Thyroid gland (tissue), 4 donors: ENCODE data around the gene RPTOR. TPM values are rescaled to one million over a fixed set of nuclear protein-coding genes. Genes with fewer than 3 reads are reported as not detected.

ENCODE experiments used
- DNase-seq, 2 donors: peaks; one replicate each; pipeline ENCODE4 v3.0.0-alpha.2; 2019
- H3K27ac ChIP-seq, 3 donors: fragments of 200-600 bp; sonication (generic); 1 replicate in 2 of 3; 2 replicates in 1 of 3; pipeline ENCODE4 v1.5.1; 2016 to 2019; ENCODE audit warnings: mild to moderate bottlenecking in 1 of 3, moderate library complexity in 1 of 3
- H3K27me3 ChIP-seq: fragments of 200-600 bp; sonication (generic); one replicate; pipeline ENCODE4 v1.5.1; 2019
- H3K36me3 ChIP-seq, 2 donors: fragments of 200-600 bp; sonication (generic); one replicate each; pipeline ENCODE4 v1.5.1; 2016 to 2019
- H3K4me1 ChIP-seq, 2 donors: fragments of 200-600 bp; sonication (generic); one replicate each; pipeline ENCODE4 v1.5.1; 2017 to 2019
- H3K4me3 ChIP-seq, 3 donors: fragments of 200-600 bp; sonication (generic); replicated peaks in 1 of 3; 1 replicate in 2 of 3; 2 replicates in 1 of 3; pipeline ENCODE4 v1.5.1; 2016; ENCODE audit warnings: mild to moderate bottlenecking in 1 of 3
- H3K9me3 ChIP-seq: fragments of 200-600 bp; sonication (generic); one replicate; pipeline ENCODE4 v1.5.1; 2017
- POLR2A ChIP-seq, 2 donors: fragments of 450-650 bp; IDR thresholded peaks; one replicate each; pipeline ENCODE4 v1.6.1; 2017; ENCODE audit warnings: antibody characterized with exemption in 2 of 2, mild to moderate bottlenecking in 2 of 2, moderate library complexity in 1 of 2
- WGBS, 2 donors: methylation state at CpG; one replicate each; pipeline ENCODE4 v1.1.5; 2017; 5-methylcytosine and 5-hydroxymethylcytosine counted together
- intact Hi-C: fragments of 100-400 bp; cut with DNase I; formaldehyde crosslinking; loops from one replicate; pipeline ENCODE4 v1.15.1; 2023
- total RNA-seq, 4 donors: library from RNA; depleted of rRNA; stranded (reverse); fragments of >200 nt; gene quantifications; one replicate each; pipeline ENCODE4 v1.2.3, GENCODE V29; 2016
- TF ChIP-seq, protein P1 (sequence below), 6 experiments: fragments of 200-600 bp in 3 of 6; fragments of 450-650 bp in 3 of 6; sonication (generic) in 3 of 6; IDR thresholded peaks; one replicate each; pipeline ENCODE4 v1.5.1; 2016 to 2019; ENCODE audit warnings: antibody characterized with exemption in 6 of 6, mild to moderate bottlenecking in 2 of 6, inconsistent platforms in 1 of 6, moderate library complexity in 1 of 6

The RPTOR gene
- total RNA-seq, 4 donors from 2014 or later, result 24.2 to 58.1 (median 34.5) TPM

- intact Hi-C loops, result no loop called here
- Histone ChIP-seq H3K27me3 (no peaks in the 10 kb centered on the region), H3K27ac (no peak overlapping the region), H3K36me3 (no peaks in the 10 kb centered on the region), H3K9me3 (no peaks in the 10 kb centered on the region), H3K4me1 (peaks cover 11 to 16% of the 10 kb centered on the region in 2 donors), H3K4me3 (no peak overlapping the region)
- no peak for TF ChIP-seq POLR2A (IDR thresholded peaks at IDR 0.05)
- TF ChIP-seq, protein P1, sequence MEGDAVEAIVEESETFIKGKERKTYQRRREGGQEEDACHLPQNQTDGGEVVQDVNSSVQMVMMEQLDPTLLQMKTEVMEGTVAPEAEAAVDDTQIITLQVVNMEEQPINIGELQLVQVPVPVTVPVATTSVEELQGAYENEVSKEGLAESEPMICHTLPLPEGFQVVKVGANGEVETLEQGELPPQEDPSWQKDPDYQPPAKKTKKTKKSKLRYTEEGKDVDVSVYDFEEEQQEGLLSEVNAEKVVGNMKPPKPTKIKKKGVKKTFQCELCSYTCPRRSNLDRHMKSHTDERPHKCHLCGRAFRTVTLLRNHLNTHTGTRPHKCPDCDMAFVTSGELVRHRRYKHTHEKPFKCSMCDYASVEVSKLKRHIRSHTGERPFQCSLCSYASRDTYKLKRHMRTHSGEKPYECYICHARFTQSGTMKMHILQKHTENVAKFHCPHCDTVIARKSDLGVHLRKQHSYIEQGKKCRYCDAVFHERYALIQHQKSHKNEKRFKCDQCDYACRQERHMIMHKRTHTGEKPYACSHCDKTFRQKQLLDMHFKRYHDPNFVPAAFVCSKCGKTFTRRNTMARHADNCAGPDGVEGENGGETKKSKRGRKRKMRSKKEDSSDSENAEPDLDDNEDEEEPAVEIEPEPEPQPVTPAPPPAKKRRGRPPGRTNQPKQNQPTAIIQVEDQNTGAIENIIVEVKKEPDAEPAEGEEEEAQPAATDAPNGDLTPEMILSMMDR (IDR thresholded peaks at IDR 0.05), result no peak
- WGBS, 2 donors, result 85% methylated on average over 5 of the region's 5 CpGs
- no peak for DNase-seq
Measured at GRCh38 chr17:80564545-80564944, 19.9 kb downstream of the RPTOR start.

DNA sequence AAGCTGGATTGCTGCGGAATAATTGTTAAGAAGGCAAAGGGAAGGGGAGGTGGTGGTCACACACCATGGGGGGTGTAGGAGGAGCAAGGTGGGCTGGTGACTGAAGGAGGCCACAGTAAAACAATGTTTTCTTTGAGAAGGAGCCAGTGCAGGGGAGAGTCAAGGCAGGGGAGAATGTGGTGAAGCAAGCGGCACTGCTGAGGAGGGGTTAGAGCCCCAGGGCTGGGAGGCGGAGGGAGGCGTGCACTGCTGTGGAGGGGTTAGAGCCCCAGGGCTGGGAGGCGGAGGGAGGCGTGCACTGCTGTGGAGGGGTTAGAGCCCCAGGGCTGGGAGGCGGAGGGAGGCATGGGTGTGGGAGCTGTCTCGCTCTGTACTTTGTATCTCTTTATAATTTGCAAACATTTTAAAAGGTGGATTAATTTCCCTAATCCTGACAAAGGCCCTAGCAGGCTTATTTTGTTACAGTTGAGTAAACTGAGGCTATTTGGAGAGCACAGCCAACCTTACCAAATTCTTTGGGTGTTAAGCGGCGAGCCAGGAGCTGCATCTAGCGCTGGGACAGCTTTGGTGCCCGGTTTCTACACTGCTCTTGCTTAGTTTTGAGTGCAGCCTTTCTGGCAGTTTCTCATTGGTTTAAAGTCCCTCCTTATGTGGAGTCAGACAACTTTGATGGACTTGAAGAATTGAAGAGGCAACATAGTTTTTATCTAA lies 20.9 kb downstream of the RPTOR start:
- peak overlapping the region; percentile 20 to 42 (median 30) for H3K27ac ChIP-seq
- 47 to 48% methylated on average over 12 of the region's 12 CpGs for WGBS, 2 donors
- H3K27me3 ChIP-seq, result no peaks in the 10 kb centered on the region
- intact Hi-C loops, result no loop called here
- peak; percentile 38 to 58 for DNase-seq
- peaks cover 16 to 17% of the 10 kb centered on the region in 2 donors for H3K4me1 ChIP-seq
- H3K9me3 ChIP-seq, result no peaks in the 10 kb centered on the region
- H3K4me3 ChIP-seq, result no peak overlapping the region
- no peak for TF ChIP-seq POLR2A (IDR thresholded peaks at IDR 0.05)
- TF ChIP-seq, protein P1 (IDR thresholded peaks at IDR 0.05), result no peak
- H3K36me3 ChIP-seq, result no peaks in the 10 kb centered on the region

DNA sequence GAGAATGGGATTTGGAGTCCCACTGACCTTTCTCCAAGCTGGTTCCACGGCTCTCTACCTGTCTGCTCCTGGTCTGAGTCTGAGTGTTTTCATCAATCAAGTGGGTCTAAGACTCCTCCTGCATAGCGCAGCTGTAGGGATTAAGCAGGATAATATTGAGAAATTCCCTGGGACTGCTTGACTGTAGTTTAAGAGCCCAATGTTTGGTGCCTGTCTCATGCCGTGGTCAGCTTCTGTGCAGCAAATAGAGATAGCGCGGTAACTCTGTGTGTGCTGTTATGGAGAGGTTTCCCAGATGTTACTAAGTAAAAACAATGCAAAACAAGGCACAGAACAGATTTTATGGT lies 21.4 kb downstream of the RPTOR start:
- no peak overlapping the region for H3K4me3 ChIP-seq
- no peaks in the 10 kb centered on the region for H3K36me3 ChIP-seq
- H3K9me3 ChIP-seq, result no peaks in the 10 kb centered on the region
- H3K4me1 ChIP-seq, result peaks cover 16 to 17% of the 10 kb centered on the region in 2 donors
- peak overlapping the region in 2 of 3 donors; percentile 30 to 42 for H3K27ac ChIP-seq
- intact Hi-C loops, result no loop called here
- no peak for TF ChIP-seq POLR2A (IDR thresholded peaks at IDR 0.05)
- TF ChIP-seq, protein P1 (IDR thresholded peaks at IDR 0.05), result no peak
- H3K27me3 ChIP-seq, result no peaks in the 10 kb centered on the region
- no peak for DNase-seq
- 56 to 60% methylated on average over 5 of the region's 5 CpGs for WGBS, 2 donors

DNA sequence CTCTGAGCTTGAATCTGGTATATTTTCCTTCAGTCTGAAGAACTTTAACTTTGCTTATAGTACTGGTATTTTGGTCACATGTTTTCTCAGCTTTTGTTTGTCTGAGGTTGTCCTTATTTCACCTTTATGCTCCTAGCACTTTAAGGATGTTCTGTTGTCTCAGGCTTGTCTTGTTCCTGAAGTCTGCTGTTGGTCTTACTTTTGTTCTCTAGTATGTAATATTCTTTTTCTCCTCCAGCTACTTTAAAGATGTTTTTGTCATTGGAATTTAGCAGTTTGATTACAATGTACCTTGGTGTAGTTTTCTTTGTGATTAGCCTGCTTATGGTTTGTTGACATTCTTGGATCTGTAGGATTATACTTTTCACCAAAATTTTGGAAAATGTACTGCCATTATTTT lies 23.6 kb downstream of the RPTOR start:
- TF ChIP-seq, protein P1 (IDR thresholded peaks at IDR 0.05), result no peak
- TF ChIP-seq POLR2A (IDR thresholded peaks at IDR 0.05), result no peak
- Histone ChIP-seq H3K4me1 (peaks cover 16 to 17% of the 10 kb centered on the region in 2 donors), H3K36me3 (no peaks in the 10 kb centered on the region), H3K9me3 (no peaks in the 10 kb centered on the region), H3K27me3 (no peaks in the 10 kb centered on the region), H3K27ac (no peak overlapping the region), H3K4me3 (no peak overlapping the region)
- intact Hi-C loops, result no loop called here
- no peak for DNase-seq

DNA sequence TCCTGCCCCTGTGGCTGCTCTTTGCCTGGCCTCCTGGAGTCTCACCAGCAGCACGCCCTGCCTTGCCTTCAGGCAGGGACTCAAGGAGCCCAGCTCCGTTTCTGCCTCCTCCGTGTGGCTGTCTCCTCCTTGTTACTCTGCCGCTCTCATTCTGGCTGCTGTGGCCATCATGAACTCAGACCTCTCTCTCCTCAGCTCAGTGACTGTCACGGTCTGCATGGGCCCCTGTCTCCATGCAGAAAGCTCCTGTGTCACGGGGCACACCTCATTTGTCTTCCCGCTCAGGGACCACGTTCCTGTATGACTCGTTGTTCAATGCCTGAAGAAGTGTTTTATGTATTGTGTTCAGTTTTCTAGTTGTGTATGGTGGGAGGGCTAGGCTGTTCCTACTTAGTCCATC lies 25.3 kb downstream of the RPTOR start:
- Histone ChIP-seq H3K27me3 (no peaks in the 10 kb centered on the region), H3K9me3 (no peaks in the 10 kb centered on the region), H3K4me1 (peaks cover 16 to 17% of the 10 kb centered on the region in 2 donors), H3K27ac (no peak overlapping the region), H3K36me3 (no peaks in the 10 kb centered on the region), H3K4me3 (no peak overlapping the region)
- DNase-seq, result peak; percentile 56 to 64
- WGBS, 2 donors, result 36 to 49% methylated on average over 9 of the region's 9 CpGs
- intact Hi-C loops, result no loop called here
- TF ChIP-seq, protein P1 (IDR thresholded peaks at IDR 0.05), result no peak
- TF ChIP-seq POLR2A (IDR thresholded peaks at IDR 0.05), result no peak
